GM12878 (cell line): ENCODE data around the gene SNURF. TPM values are rescaled to one million over a fixed set of nuclear protein-coding genes. Genes with fewer than 3 reads are reported as not detected.

Experiments used
- ATAC-seq: fragments of 200-7000 bp; cut with Tn5 transposase; 3 replicates; pipeline ENCODE4 v1.9.1; 2020; ENCODE audit warnings: mild to moderate bottlenecking, moderate library complexity
- BruUV-seq: library from RNA; stranded (reverse); fragments of 400-500 nt; replicated peaks from 2 replicates; lab custom pipeline; 2021; lab: Mats Ljungman, UMichigan
- CTCF ChIA-PET: fragments of 300-600 bp; sonication (Branson Sonifier 250); formaldehyde crosslinking; extraction: SDS; loops from one replicate; lab custom pipeline; 2021; ENCODE audit warnings: inconsistent platforms; lab: Yijun Ruan, JAX
- POLR2A ChIA-PET: fragments of 350-600 bp; formaldehyde crosslinking; extraction: SDS; loops from one replicate; lab custom pipeline; 2021; ENCODE audit warnings: inconsistent platforms; lab: Charles Lee
- RAD21 ChIA-PET: fragments of 300-600 bp; sonication (Branson Sonifier 250); formaldehyde crosslinking; loops from one replicate; lab custom pipeline; 2023; ENCODE audit warnings: antibody characterized with exemption; ENCODE audit not compliant: unreplicated experiment; lab: Charles Lee
- SMC1A ChIA-PET: fragments of 300-600 bp; sonication (Branson Sonifier 250); formaldehyde crosslinking; loops from one replicate; lab custom pipeline; 2023; ENCODE audit not compliant: unreplicated experiment, uncharacterized antibody; lab: Charles Lee
- DNase-seq: peaks from one replicate; pipeline ENCODE4 v3.0.0-alpha.2; 2011; ENCODE audit warnings: low read depth, low spot score
- FAIRE-seq: peaks from 3 replicates; lab custom pipeline; 2011; peaks lifted over from hg19 to GRCh38; lab: Jason Lieb, UNC
- H2AFZ ChIP-seq: 2 replicates; pipeline ENCODE4 v1.6.0; 2011; ENCODE audit warnings: low read depth, low read length, control low read depth; ENCODE audit not compliant: control insufficient read depth
- H3K27ac ChIP-seq: 2 replicates; pipeline ENCODE4 v1.5.1; 2011; ENCODE audit warnings: control low read depth; ENCODE audit not compliant: control insufficient read depth, insufficient read depth
- H3K27me3 ChIP-seq, 2 experiments: replicated peaks in 1 of 2; 2 replicates each; pipeline versions ENCODE4 v1.6.0 to v1.6.1; 2011; ENCODE audit warnings: low read length in 1 of 2; ENCODE audit not compliant: control insufficient read depth in 2 of 2, insufficient read depth in 2 of 2
- H3K36me3 ChIP-seq, 2 experiments: 2 replicates each; pipeline ENCODE4 v1.5.1; 2011; ENCODE audit warnings: low read length in 1 of 2; ENCODE audit not compliant: control insufficient read depth in 2 of 2, insufficient read depth in 2 of 2
- H3K4me1 ChIP-seq: 2 replicates; pipeline ENCODE4 v1.6.1; 2011; ENCODE audit warnings: mild to moderate bottlenecking, low read length, moderate library complexity, mixed read lengths; ENCODE audit not compliant: control insufficient read depth, insufficient read depth
- H3K4me2 ChIP-seq: 2 replicates; pipeline ENCODE4 v1.6.0; 2011; ENCODE audit warnings: control low read depth; ENCODE audit not compliant: control insufficient read depth, insufficient read depth
- H3K4me3 ChIP-seq: fragments of 200-600 bp; sonication (generic); 2 replicates; pipeline ENCODE4 v1.5.1; 2016
- H3K79me2 ChIP-seq: 2 replicates; pipeline ENCODE4 v1.6.0; 2011; ENCODE audit warnings: low read length; ENCODE audit not compliant: control insufficient read depth, insufficient read depth
- H3K9ac ChIP-seq: 2 replicates; pipeline ENCODE4 v1.8.0; 2011; ENCODE audit warnings: low read length, control low read depth, mixed read lengths; ENCODE audit not compliant: control insufficient read depth, insufficient read depth
- H3K9me3 ChIP-seq: replicated peaks from 3 replicates; pipeline ENCODE4 v1.5.1; 2011; ENCODE audit warnings: mild to moderate bottlenecking, low read length; ENCODE audit not compliant: control insufficient read depth, insufficient read depth
- H4K20me1 ChIP-seq: 2 replicates; pipeline ENCODE4 v1.6.0; 2011; ENCODE audit not compliant: control insufficient read depth, insufficient read depth
- CBX5 ChIP-seq: sonication (generic); IDR thresholded peaks from 2 replicates; pipeline ENCODE4 v1.6.1; 2016; ENCODE audit warnings: low read depth, moderate library complexity, mild to moderate bottlenecking, inconsistent platforms
- CHD2 ChIP-seq: IDR thresholded peaks from 2 replicates; pipeline ENCODE4 v1.6.1; 2011; ENCODE audit warnings: low read depth, low read length, improper control_type of control experiment, borderline replicate concordance
- CHD4 ChIP-seq: fragments of 200-600 bp; sonication (generic); IDR thresholded peaks from 2 replicates; pipeline ENCODE4 v1.6.1; 2016; ENCODE audit warnings: mild to moderate bottlenecking
- CREB1 ChIP-seq: IDR thresholded peaks from 2 replicates; pipeline ENCODE4 v1.6.1; 2012; ENCODE audit warnings: low read depth, mild to moderate bottlenecking, inconsistent platforms
- CTCF ChIP-seq, 3 experiments: IDR thresholded peaks in 2 of 3; conservative IDR thresholded peaks in 1 of 3; 2 replicates each; pipeline ENCODE4 v1.5.1; 2011; ENCODE audit warnings: low read depth in 3 of 3, low read length in 3 of 3, mild to moderate bottlenecking in 3 of 3, control low read depth in 2 of 3, moderate library complexity in 2 of 3, inconsistent platforms in 1 of 3, mixed read lengths in 1 of 3; ENCODE audit not compliant: control insufficient read depth in 2 of 3, insufficient read depth in 1 of 3; ENCODE audit errors: extremely low read depth in 1 of 3
- HDGF ChIP-seq: fragments of 450-650 bp; IDR thresholded peaks from 2 replicates; pipeline ENCODE4 v1.6.1; 2016; ENCODE audit warnings: antibody characterized with exemption
- IKZF1 ChIP-seq: fragments of 450-650 bp; conservative IDR thresholded peaks from 2 replicates; pipeline ENCODE4 v1.6.1; 2017; ENCODE audit warnings: antibody characterized with exemption, mild to moderate bottlenecking
- IKZF2 ChIP-seq, 2 experiments: fragments of 450-650 bp; IDR thresholded peaks; 2 replicates each; pipeline ENCODE4 v1.6.1; 2017; ENCODE audit warnings: mild to moderate bottlenecking in 2 of 2, moderate library complexity in 2 of 2
- IRF4 ChIP-seq: IDR thresholded peaks from 2 replicates; pipeline ENCODE4 v1.6.1; 2011; ENCODE audit warnings: low read depth, low read length
- MTA2 ChIP-seq: fragments of 450-650 bp; IDR thresholded peaks from 2 replicates; pipeline ENCODE4 v1.6.1; 2016; ENCODE audit warnings: low read depth, mild to moderate bottlenecking, moderate library complexity
- NRF1 ChIP-seq: conservative IDR thresholded peaks from 2 replicates; pipeline ENCODE4 v1.6.1; 2011; ENCODE audit warnings: mild to moderate bottlenecking, low read depth, low read length, improper control_type of control experiment
- PKNOX1 ChIP-seq: fragments of 450-650 bp; IDR thresholded peaks from 2 replicates; pipeline ENCODE4 v1.6.1; 2016; ENCODE audit warnings: mild to moderate bottlenecking
- POLR2A ChIP-seq: IDR thresholded peaks from 2 replicates; pipeline ENCODE4 v1.6.1; 2011; ENCODE audit warnings: low read depth, mild to moderate bottlenecking, low read length
- POU2F2 ChIP-seq: IDR thresholded peaks from 3 replicates; pipeline ENCODE4 v1.6.1; 2011; ENCODE audit warnings: low read depth, mild to moderate bottlenecking, low read length, borderline replicate concordance
- RUNX3 ChIP-seq: IDR thresholded peaks from 2 replicates; pipeline ENCODE4 v1.6.1; 2012; ENCODE audit warnings: low read length, inconsistent platforms
- SMC3 ChIP-seq: IDR thresholded peaks from 2 replicates; pipeline ENCODE4 v1.6.1; 2011; ENCODE audit warnings: low read length, improper control_type of control experiment, borderline replicate concordance
- SREBF2 ChIP-seq: IDR thresholded peaks from 2 replicates; pipeline ENCODE4 v1.6.1; 2012; ENCODE audit warnings: mild to moderate bottlenecking, low read length
- ZNF384 ChIP-seq: IDR thresholded peaks from 2 replicates; pipeline ENCODE4 v1.6.1; 2012; ENCODE audit warnings: low read depth, mild to moderate bottlenecking, low read length, improper control_type of control experiment, borderline replicate concordance
- WGBS: methylation state at CpG from one replicate; pipeline ENCODE4 v1.1.6; 2016; ENCODE audit warnings: low lambda C conversion rate; ENCODE audit not compliant: insufficient replicate concordance, insufficient coverage; ENCODE audit errors: missing lambda C conversion rate; 5-methylcytosine and 5-hydroxymethylcytosine counted together
- in situ Hi-C: fragments of 300-500 bp; cut with MboI; formaldehyde crosslinking; loops from 9 replicates; pipeline ENCODE4 v1.14.3; 2018; ENCODE audit warnings: mixed read lengths
- intact Hi-C: fragments of 100-400 bp; cut with micrococcal nuclease; formaldehyde crosslinking; loops from one replicate; pipeline ENCODE4 v1.14.2; 2022; ENCODE audit not compliant: unreplicated experiment
- polyA plus RNA-seq, 11 experiments: library from polyadenylated mRNA; depleted of rRNA in 4 of 11; unstranded in 6 of 11; stranded (reverse) in 5 of 11; fragments of >200 nt; fragmentation: Nextera tagmentation in 4 of 11; fragmentation: Illumina TruSeq in 1 of 11; extraction: Ambion mirVana in 4 of 11; extraction: Trizol in 1 of 11; gene quantifications; 1 replicate in 1 of 11; 2 replicates in 10 of 11; pipeline versions ENCODE4 v1.2.1 to v1.2.3, GENCODE V29; 2011 to 2016; ENCODE audit warnings: inconsistent platforms in 2 of 11, missing spikeins in 2 of 11, low read depth in 1 of 11
- total RNA-seq, 4 experiments: library from RNA; depleted of rRNA in 3 of 4; stranded (reverse); fragments of >200 nt in 3 of 4; fragmentation: Illumina TruSeq in 1 of 4; extraction: Trizol in 1 of 4; gene quantifications; 2 replicates each; pipeline versions ENCODE4 v1.2.1 to v1.2.3, GENCODE V29; 2013 to 2021
- TF ChIP-seq, protein P1 (sequence below): IDR thresholded peaks from 2 replicates; pipeline ENCODE4 v1.6.1; 2011; ENCODE audit warnings: borderline replicate concordance, low read depth, mild to moderate bottlenecking, moderate library complexity, mixed read lengths, low read length; ENCODE audit not compliant: insufficient read depth; ENCODE audit errors: extremely low read length
- TF ChIP-seq, protein P2 (sequence below): fragments of 450-650 bp; IDR thresholded peaks from 2 replicates; pipeline ENCODE4 v1.6.1; 2017; ENCODE audit warnings: low read depth, mild to moderate bottlenecking, moderate library complexity

Gene SNURF
- total and polyA plus RNA-seq, 10 of the 15 experiments (the other 5 are each of a cell fraction or from before 2014, with no cell fraction given): 2.6 to 25.4 (median 8.9) TPM

DNA sequence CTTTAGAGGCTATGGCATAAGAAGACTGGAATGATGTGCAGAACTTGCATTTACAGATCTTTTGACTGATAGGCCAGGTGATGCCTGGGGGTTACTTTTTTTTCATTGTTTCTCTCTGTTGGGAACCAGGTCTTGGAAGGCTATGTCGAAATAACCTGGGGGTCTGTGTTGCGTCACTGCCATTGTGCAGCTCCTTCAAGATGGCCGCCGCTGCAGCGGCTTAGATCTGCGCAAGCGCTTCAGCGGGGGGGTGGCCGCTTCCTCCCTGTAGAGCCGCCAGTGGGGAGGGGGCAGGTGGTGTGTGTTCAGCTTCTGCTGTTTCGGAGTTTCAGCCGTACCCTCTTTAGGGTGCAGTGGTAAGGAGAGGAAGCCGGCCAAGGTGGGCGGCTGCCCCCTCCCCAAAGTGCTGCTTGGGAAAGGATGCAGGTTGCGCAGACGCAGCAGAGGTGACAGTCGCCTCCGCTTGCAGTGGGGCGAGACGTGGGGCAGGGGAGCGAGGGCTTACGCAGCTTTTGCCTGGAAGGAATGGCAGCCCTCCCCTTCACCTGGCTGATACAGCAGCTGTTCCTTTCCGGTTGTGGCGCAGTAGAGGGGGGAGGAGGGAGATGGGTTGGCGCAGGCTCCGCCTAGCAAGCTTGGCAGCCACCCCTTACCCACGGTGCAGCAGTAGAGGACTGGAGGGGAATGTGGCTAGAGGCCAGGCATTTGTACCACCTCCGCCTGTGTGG, 1.5 kb downstream of the SNURF start:
- Histone ChIP-seq H3K27ac (peak overlapping the region; percentile 72), H2AFZ (peak overlapping the region; percentile 75), H3K9me3 (peaks cover 2% of the 10 kb centered on the region; the same call in 2 of the 3 replicates), H3K4me3 (peak overlapping the region; percentile 76), H3K27me3 (no peaks in the 10 kb centered on the region), H4K20me1 (no peaks in the 10 kb centered on the region), H3K4me2 (peak overlapping the region; percentile 70; the same call in 1 of the 2 replicates), H3K4me1 (no peaks in the 10 kb centered on the region), H3K9ac (peak overlapping the region; percentile 66), H3K36me3 (no peaks in the 10 kb centered on the region), H3K79me2 (peaks cover 22% of the 10 kb centered on the region)
- CTCF ChIA-PET: no interaction called here
- BruUV-seq: no TSS peak
- POLR2A ChIA-PET: interaction anchor here (1.0 kb wide), 1 partner anchor 461 kb away, joined by 5 read pairs; no protein-coding TSS in a partner anchor
- WGBS: 35% methylated on average over 28 of the region's 28 CpGs
- FAIRE-seq (peak; percentile 73), ATAC-seq (peak; percentile 84), DNase-seq (peak; percentile 57)
- RAD21 ChIA-PET: no interaction called here
- intact Hi-C loops (loop anchor here (2.0 kb wide), 1 partner anchor 483 kb away; the partner anchor contains the start of gene UBE3A), in situ Hi-C loops (no loop called here)
- SMC1A ChIA-PET: no interaction called here
- TF ChIP-seq MTA2: no peak
- no peak for TF ChIP-seq CTCF (IDR thresholded peaks at IDR 0.05 in 2 of 3, conservative IDR thresholded peaks at IDR 0.05 in 1 of 3; ENCODE audit: control insufficient read depth in 2 of 3, extremely low read depth in 1 of 3, insufficient read depth in 1 of 3, low read depth in 3 of 3, low read length in 3 of 3)
- TF ChIP-seq SMC3: no peak
- 0 out of 2 replicates have a peak, but pooled peaks have one; percentile 9 for TF ChIP-seq CREB1
- TF ChIP-seq CHD2: peak; percentile 35; the same call in 1 of the 2 replicates
- TF ChIP-seq CHD4: no peak
- 0 out of 2 replicates have a peak, but pooled peaks have one; percentile 16 for TF ChIP-seq NRF1
- no peak for TF ChIP-seq CBX5
- TF ChIP-seq, protein P1, sequence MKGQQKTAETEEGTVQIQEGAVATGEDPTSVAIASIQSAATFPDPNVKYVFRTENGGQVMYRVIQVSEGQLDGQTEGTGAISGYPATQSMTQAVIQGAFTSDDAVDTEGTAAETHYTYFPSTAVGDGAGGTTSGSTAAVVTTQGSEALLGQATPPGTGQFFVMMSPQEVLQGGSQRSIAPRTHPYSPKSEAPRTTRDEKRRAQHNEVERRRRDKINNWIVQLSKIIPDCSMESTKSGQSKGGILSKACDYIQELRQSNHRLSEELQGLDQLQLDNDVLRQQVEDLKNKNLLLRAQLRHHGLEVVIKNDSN: no peak
- TF ChIP-seq POLR2A: peak; percentile 78
- TF ChIP-seq, protein P2, sequence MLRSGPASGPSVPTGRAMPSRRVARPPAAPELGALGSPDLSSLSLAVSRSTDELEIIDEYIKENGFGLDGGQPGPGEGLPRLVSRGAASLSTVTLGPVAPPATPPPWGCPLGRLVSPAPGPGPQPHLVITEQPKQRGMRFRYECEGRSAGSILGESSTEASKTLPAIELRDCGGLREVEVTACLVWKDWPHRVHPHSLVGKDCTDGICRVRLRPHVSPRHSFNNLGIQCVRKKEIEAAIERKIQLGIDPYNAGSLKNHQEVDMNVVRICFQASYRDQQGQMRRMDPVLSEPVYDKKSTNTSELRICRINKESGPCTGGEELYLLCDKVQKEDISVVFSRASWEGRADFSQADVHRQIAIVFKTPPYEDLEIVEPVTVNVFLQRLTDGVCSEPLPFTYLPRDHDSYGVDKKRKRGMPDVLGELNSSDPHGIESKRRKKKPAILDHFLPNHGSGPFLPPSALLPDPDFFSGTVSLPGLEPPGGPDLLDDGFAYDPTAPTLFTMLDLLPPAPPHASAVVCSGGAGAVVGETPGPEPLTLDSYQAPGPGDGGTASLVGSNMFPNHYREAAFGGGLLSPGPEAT: no peak
- 0 out of 3 replicates have a peak, but pooled peaks have one; percentile 43 for TF ChIP-seq POU2F2
- no peak for TF ChIP-seq HDGF
- TF ChIP-seq IRF4: no peak
- TF ChIP-seq IKZF1: 0 out of 2 replicates have a peak, but pooled peaks have one; percentile 41
- 0 out of 2 replicates have a peak, but pooled peaks have one; percentile 10 for TF ChIP-seq RUNX3
- no peak for TF ChIP-seq IKZF2 (IDR thresholded peaks at IDR 0.05)
- TF ChIP-seq PKNOX1: no peak
- no peak for TF ChIP-seq ZNF384
- TF ChIP-seq SREBF2: no peak
